ENCODE measurements around the gene USP17L17. TPM values are rescaled to one million over a fixed set of nuclear protein-coding genes. Genes with fewer than 3 reads are reported as not detected.

USP17L17 gene
- polyA plus RNA-seq, 1 donor from 2014 or later, result not detected

Other genes starting within 250 kb of the USP17L17 start
- not detected in 2 replicates for gene FAM90A26, start 73.5 kb upstream of the USP17L17 start, polyA plus RNA-seq
- not detected in 2 replicates for gene USP17L10, start 33.2 kb upstream of the USP17L17 start, polyA plus RNA-seq
- not detected in 2 replicates for gene USP17L11, start 28.5 kb upstream of the USP17L17 start, polyA plus RNA-seq
- gene USP17L12, start 23.7 kb upstream of the USP17L17 start, polyA plus RNA-seq, result not detected in 2 replicates
- gene USP17L13, start 19.0 kb upstream of the USP17L17 start, polyA plus RNA-seq, result not detected in 2 replicates
- gene USP17L15, start 9.5 kb upstream of the USP17L17 start, polyA plus RNA-seq, result not detected in 2 replicates
- gene USP17L18, start 4.8 kb downstream of the USP17L17 start, polyA plus RNA-seq, result not detected in 2 replicates
- not detected in 2 replicates for gene USP17L19, start 9.5 kb downstream of the USP17L17 start, polyA plus RNA-seq
- not detected in 2 replicates for gene USP17L20, start 14.2 kb downstream of the USP17L17 start, polyA plus RNA-seq
- gene USP17L21, start 19.0 kb downstream of the USP17L17 start, polyA plus RNA-seq, result not detected in 2 replicates
- gene USP17L22, start 23.7 kb downstream of the USP17L17 start, polyA plus RNA-seq, result not detected in 2 replicates
- gene USP17L24, start 81.3 kb downstream of the USP17L17 start, polyA plus RNA-seq, result not detected in 2 replicates
- gene USP17L25, start 86.0 kb downstream of the USP17L17 start, polyA plus RNA-seq, result not detected in 2 replicates
- not detected in 2 replicates for gene USP17L26, start 90.8 kb downstream of the USP17L17 start, polyA plus RNA-seq
- gene USP17L5, start 95.5 kb downstream of the USP17L17 start, polyA plus RNA-seq, result not detected in 2 replicates
- not detected in 2 replicates for gene USP17L27, start 100.3 kb downstream of the USP17L17 start, polyA plus RNA-seq
- not detected in 2 replicates for gene USP17L28, start 105.0 kb downstream of the USP17L17 start, polyA plus RNA-seq
- gene USP17L29, start 109.8 kb downstream of the USP17L17 start, polyA plus RNA-seq, result not detected in 2 replicates
- not detected in 2 replicates for gene USP17L30, start 119.2 kb downstream of the USP17L17 start, polyA plus RNA-seq
- gene DEFB131A, start 200.5 kb downstream of the USP17L17 start, polyA plus RNA-seq, result not detected in 2 replicates

All from neural cell (in vitro differentiated cells).